Fibroblast of the aortic adventitia (primary cell): ENCODE measurements around the gene DENND2A. TPM values are rescaled to one million over a fixed set of nuclear protein-coding genes. Genes with fewer than 3 reads are reported as not detected.
"Not testable (repeated sequence)": the region's sequence is repeated elsewhere in the genome, so short reads cannot be mapped to it uniquely, and the experiment has no call there.

Experiments
- DNase-seq: peaks from one replicate; pipeline ENCODE4 v3.0.0-alpha.2; 2010; ENCODE audit warnings: low read depth
- H3K4me3 ChIP-seq: 2 replicates; pipeline ENCODE4 v1.5.1; 2011; ENCODE audit warnings: low read depth, mild to moderate bottlenecking, control low read depth, low read length, moderate library complexity
- total RNA-seq: library from RNA; depleted of rRNA; stranded (reverse); fragments of >200 nt; gene quantifications from 2 replicates; pipeline ENCODE4 v1.2.3, GENCODE V29; 2012; ENCODE audit warnings: low replicate concordance
- TF ChIP-seq, protein P1 (sequence below): IDR thresholded peaks from 2 replicates; pipeline ENCODE4 v1.5.1; 2011; ENCODE audit warnings: mild to moderate bottlenecking, low read length, control low read depth, inconsistent platforms; ENCODE audit not compliant: insufficient read depth

The DENND2A gene
- total RNA-seq, 1 donor = 17.7 TPM

DNA sequence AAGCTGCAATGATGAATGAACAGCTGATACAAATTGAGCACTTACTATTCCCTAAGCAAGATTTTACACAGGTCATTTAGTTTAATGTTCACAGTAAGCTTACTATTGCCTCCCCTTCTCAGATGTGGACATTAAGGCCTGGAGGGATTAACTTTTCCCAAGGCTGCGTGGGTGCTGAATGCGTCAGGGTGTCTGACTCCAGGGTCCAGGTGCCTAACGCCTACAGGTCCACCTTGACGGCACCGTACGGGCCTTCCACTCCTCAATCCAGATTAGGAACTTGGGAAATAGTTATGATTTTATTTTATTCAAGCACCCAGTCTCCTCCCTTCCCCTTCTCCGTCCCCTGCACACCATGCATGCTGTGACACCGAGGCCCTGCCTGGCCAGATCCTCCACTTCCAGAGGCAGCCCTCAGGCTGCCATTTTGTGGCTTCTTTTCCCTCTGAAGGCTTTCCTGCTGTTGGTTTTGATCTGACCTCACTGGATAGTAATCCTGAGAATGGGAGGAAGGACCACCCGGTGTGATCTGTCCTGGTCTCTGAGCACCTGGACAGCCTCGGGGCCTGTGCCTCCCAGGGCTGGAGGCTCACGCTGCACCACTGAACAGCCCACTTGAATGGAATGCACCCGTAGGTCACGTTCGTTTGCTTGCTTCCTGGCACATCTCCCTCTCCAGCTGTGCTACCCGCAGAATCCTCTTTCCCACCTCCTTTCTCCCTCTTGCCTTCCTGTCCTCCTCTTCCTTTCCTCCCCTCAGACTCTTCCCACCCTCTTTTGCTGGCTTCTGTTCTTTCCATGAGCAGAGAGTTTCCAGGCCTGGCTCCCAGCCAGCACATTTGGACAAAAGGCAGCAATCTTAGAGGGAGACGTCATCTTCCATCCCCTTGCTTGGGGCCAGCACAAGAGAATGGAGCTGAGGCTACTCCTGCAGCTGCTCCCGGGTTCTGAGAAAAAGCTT, 14.4 kb downstream of the DENND2A start:
- TF ChIP-seq, protein P1, sequence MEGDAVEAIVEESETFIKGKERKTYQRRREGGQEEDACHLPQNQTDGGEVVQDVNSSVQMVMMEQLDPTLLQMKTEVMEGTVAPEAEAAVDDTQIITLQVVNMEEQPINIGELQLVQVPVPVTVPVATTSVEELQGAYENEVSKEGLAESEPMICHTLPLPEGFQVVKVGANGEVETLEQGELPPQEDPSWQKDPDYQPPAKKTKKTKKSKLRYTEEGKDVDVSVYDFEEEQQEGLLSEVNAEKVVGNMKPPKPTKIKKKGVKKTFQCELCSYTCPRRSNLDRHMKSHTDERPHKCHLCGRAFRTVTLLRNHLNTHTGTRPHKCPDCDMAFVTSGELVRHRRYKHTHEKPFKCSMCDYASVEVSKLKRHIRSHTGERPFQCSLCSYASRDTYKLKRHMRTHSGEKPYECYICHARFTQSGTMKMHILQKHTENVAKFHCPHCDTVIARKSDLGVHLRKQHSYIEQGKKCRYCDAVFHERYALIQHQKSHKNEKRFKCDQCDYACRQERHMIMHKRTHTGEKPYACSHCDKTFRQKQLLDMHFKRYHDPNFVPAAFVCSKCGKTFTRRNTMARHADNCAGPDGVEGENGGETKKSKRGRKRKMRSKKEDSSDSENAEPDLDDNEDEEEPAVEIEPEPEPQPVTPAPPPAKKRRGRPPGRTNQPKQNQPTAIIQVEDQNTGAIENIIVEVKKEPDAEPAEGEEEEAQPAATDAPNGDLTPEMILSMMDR = no peak
- DNase-seq = peak; percentile 99
- H3K4me3 ChIP-seq = no peak overlapping the region

DNA sequence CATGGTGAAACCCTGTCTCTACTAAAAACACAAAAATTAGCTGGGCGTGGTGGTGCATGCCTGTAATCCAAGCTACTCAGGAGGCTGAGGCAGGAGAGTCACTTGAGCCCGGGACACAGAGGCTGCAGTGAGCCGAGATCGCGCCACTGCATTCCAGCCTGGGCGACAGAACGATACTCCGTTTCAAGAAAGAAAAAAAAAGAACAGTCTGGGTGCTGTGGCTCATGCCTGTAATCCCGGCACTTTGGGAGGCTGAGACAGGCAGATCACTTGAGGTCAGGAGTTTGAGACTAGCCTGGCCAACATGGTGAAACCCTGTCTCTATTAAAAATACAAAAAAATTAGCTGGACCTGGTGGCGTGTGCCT, 15.4 kb downstream of the DENND2A start:
- not testable (repeated sequence) for DNase-seq, H3K4me3 ChIP-seq

DNA sequence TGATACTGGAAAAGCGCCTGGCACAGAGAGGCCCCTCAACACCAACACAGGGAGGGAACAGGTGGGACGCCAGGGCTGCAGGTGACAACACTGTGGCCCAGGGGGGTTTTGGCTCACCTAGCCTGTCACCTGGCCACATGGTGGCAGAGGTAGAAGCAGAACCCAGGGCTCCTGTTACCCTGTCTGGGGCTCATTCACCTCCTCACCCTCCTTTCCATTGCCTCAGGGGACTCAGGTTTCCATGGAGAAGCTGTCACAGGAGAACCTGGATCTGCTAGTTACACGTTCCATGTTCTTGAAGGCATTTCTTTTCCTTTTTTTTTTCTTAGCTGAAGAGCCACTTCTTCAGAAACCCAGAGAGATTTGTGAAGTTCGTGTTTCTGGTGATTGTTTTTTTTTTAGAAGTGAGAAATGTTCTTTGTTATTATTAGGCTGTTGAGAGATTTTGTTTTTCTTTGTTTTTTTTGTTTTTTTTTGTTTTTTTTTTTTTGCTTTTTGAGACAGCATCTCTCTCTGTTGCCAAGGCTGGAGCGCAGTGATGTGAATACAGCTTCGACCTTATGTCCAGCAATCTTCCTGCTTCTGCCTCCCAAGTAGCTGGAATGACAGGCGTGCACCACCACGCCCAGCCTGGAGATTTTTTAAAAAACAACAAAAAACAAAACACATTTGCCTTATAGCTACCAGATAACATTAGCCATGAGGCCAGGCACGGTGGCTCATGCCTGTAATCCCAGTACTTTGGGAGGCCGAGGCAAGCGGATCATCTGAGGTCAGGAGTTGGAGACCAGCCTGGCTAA, 16.0 kb downstream of the DENND2A start:
- no peak for DNase-seq
- TF ChIP-seq, protein P1 = no peak

DNA sequence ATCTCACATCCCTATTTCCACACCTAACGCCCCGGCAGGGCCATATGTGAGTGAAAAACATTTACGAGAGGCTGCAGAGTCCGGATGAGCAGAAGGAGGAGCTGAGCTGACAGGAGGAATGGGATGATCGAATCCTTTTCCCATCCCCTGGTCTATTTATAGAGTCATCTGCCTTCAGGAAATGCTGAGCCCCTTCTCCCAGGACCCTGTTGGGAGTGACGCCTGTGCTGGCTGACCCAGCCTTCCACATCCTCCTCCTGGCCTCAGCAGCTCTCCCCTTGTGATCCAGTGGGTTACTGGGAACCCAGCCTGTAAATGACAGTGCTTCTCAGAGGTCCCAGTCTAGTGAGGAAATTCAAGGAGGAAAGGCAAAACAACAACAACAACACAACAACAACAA, 16.6 kb downstream of the DENND2A start:
- DNase-seq = no peak

More for the DNA sequence above, 16.0 kb downstream of the DENND2A start:
- no peak overlapping the region for H3K4me3 ChIP-seq

DNA sequence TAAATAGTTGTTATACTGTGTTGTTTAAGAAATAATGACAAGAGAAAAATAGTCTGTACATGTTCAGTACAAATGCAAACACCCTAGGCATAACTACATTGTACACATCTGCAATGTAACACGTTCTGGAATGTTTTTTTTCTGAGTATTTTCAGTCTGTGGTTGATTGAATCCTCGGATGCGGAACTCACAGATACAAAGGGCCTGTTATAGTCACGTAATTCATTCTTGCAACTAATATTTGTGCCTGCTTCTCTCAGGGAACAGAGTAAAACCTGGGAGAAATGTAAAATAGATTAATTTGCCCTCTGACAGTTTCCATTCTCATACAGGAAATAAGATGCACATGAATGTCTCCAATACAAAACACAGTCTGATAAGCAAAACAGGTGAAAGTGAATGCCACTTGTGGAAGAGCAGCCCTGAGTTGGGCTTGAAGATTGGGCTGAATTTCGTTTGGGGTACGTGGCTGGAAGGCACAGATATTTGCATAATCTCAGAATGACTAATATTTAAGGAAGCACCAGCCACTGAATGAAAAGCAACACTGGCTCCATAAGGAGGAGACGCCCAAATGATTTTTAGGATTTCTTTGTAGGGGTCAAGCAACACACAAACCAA, 19.1 kb downstream of the DENND2A start:
- H3K4me3 ChIP-seq = no peak overlapping the region
- TF ChIP-seq, protein P1 = no peak
- peak; percentile 67 for DNase-seq

More for the DNA sequence above, 16.6 kb downstream of the DENND2A start:
- H3K4me3 ChIP-seq = no peak overlapping the region
- TF ChIP-seq, protein P1 = no peak

DNA sequence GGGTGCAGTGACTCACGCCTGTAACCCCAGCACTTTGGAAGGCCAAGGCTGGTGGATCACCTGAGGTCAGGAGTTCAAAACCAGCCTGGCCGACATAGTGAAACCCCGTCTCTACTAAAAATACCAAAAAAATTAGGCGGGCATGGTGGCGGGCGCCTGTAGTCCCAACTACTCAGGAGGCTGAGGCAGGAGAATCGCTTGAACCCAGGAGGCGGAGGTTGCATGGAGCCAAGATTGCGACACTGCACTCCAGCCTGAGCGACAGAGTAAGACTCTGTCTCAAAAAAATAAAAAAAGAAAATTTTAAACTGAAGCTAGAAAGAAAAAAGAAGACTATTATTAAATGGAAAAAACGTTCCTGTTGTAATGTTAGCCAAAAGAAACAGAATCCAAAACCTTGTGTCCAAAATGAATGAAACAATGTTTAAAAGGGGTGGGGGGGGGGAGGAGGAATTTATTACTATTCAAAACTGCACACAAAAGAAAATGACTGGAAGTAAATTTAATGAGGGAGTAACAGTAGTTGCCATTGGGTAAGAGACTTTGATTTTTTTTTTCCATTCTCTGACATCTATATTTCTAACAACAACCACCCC, 20.6 kb downstream of the DENND2A start:
- not testable (repeated sequence) for H3K4me3 ChIP-seq, DNase-seq

DNA sequence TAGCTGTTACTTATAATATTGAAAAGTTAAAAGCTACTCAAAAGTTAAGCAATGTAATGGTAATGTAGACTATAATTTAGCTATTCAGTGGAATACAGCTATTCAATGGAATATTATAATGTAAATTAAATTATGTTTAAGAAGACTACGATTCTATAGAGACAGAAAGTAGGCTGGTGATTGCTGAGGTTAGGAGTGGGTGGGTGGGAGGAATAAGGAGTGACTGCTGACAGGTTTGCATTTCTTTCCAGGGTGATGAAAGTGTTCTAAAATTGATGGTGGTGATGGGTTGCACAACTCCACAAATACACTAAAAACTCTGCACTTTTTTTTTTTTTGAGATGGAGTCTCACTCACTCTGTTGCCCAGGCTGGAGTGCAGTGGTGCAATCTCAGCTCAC, 21.4 kb downstream of the DENND2A start:
- DNase-seq = no peak
- TF ChIP-seq, protein P1 = no peak
- H3K4me3 ChIP-seq = no peak overlapping the region
